Activated naive CD4-positive, alpha-beta T cell treated with anti-CD3 and anti-CD28 coated beads, Interleukin-2, amount 10 ng/mL, durations not matched to agents 7 days and 5 days (primary cell): ENCODE measurements around the gene HSPB6.
"Not testable (repeated sequence)": the region's sequence is repeated elsewhere in the genome, so short reads cannot be mapped to it uniquely, and the experiment has no call there.

ENCODE experiments used
- CTCF ChIA-PET: fragments of 350-600 bp; sonication (Branson Sonifier 250); formaldehyde crosslinking; loops from one replicate; lab custom pipeline; 2021; ENCODE audit warnings: antibody characterized with exemption; lab: Charles Lee
- DNase-seq: peaks from one replicate; pipeline ENCODE4 v3.0.0-alpha.2; 2020
- H3K27ac Mint-ChIP-seq: one replicate; pipeline ENCODE4 v1.8.0; 2021; ENCODE audit warnings: mild to moderate bottlenecking, moderate library complexity, mixed read lengths
- H3K27me3 Mint-ChIP-seq: one replicate; pipeline ENCODE4 v1.8.0; 2021; ENCODE audit warnings: mild to moderate bottlenecking, mixed read lengths
- H3K36me3 Mint-ChIP-seq: one replicate; pipeline ENCODE4 v1.8.0; 2021; ENCODE audit warnings: mixed read lengths
- H3K4me1 Mint-ChIP-seq: one replicate; pipeline ENCODE4 v1.8.0; 2021; ENCODE audit warnings: mixed read lengths
- H3K4me3 Mint-ChIP-seq: one replicate; pipeline ENCODE4 v1.8.0; 2021; ENCODE audit warnings: mild to moderate bottlenecking, moderate library complexity, mixed read lengths
- H3K9me3 Mint-ChIP-seq: one replicate; pipeline ENCODE4 v1.8.0; 2021; ENCODE audit warnings: mixed read lengths

HSPB6 gene

GRCh38 chr19:35731353-35731752, 25.5 kb downstream of the HSPB6 start:
- CTCF ChIA-PET = no interaction called here
- H3K27ac Mint-ChIP-seq = no peak overlapping the region
- H3K36me3 Mint-ChIP-seq = peaks cover 60% of the 10 kb centered on the region
- no peaks in the 10 kb centered on the region for H3K27me3 Mint-ChIP-seq
- no peak overlapping the region for H3K4me3 Mint-ChIP-seq
- DNase-seq = no peak
- H3K4me1 Mint-ChIP-seq = peaks cover 3% of the 10 kb centered on the region
- no peaks in the 10 kb centered on the region for H3K9me3 Mint-ChIP-seq

DNA sequence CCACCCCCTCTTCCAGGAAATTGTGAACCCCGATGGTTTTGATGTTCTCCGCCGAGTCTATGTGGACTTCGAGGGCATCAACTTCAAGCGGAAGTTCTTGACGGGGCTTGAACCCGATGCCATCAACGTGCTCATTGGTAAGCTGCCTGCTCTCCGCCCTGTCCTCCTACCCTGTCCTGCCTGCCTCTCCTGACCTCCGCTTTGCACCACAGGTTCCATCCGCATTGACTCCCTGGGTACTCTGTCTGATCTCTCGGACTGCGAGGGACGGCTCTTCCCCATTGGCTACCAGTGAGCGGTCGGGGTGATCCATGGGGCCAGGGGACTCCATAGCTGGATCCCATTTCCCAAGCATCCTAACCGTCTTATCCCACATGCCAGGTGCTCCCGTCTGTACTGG, 26.5 kb downstream of the HSPB6 start:
- no peaks in the 10 kb centered on the region for H3K9me3 Mint-ChIP-seq
- no peaks in the 10 kb centered on the region for H3K27me3 Mint-ChIP-seq
- peaks cover 63% of the 10 kb centered on the region for H3K36me3 Mint-ChIP-seq
- no peaks in the 10 kb centered on the region for H3K4me1 Mint-ChIP-seq
- H3K4me3 Mint-ChIP-seq = no peak overlapping the region
- no peak for DNase-seq
- CTCF ChIA-PET = no interaction called here
- peak overlapping the region; percentile 77 for H3K27ac Mint-ChIP-seq

GRCh38 chr19:35729763-35730162, 27.1 kb downstream of the HSPB6 start:
- H3K4me3 Mint-ChIP-seq = no peak overlapping the region
- H3K27me3 Mint-ChIP-seq = no peaks in the 10 kb centered on the region
- H3K4me1 Mint-ChIP-seq = no peaks in the 10 kb centered on the region
- no peak for DNase-seq
- H3K9me3 Mint-ChIP-seq = no peaks in the 10 kb centered on the region
- H3K36me3 Mint-ChIP-seq = peaks cover 65% of the 10 kb centered on the region
- no peak overlapping the region for H3K27ac Mint-ChIP-seq
- CTCF ChIA-PET = no interaction called here

GRCh38 chr19:35729021-35729420, 27.8 kb downstream of the HSPB6 start:
- Mint-ChIP-seq H3K4me1 (no peaks in the 10 kb centered on the region), H3K9me3 (no peaks in the 10 kb centered on the region), H3K27ac (no peak overlapping the region), H3K36me3 (peaks cover 62% of the 10 kb centered on the region), H3K27me3 (no peaks in the 10 kb centered on the region), H3K4me3 (no peak overlapping the region)
- no peak for DNase-seq
- CTCF ChIA-PET = no interaction called here

- no peak for DNase-seq
- H3K4me3 Mint-ChIP-seq = no peak overlapping the region
- H3K4me1 Mint-ChIP-seq = no peaks in the 10 kb centered on the region
- no peaks in the 10 kb centered on the region for H3K9me3 Mint-ChIP-seq
- peaks cover 61% of the 10 kb centered on the region for H3K36me3 Mint-ChIP-seq
- H3K27ac Mint-ChIP-seq = no peak overlapping the region
- no peaks in the 10 kb centered on the region for H3K27me3 Mint-ChIP-seq
- CTCF ChIA-PET = no interaction called here
These were observed 28.7 kb downstream of the HSPB6 start for GRCh38 chr19:35727956-35728706.

- CTCF ChIA-PET = no interaction called here
- peaks cover 67% of the 10 kb centered on the region for H3K36me3 Mint-ChIP-seq
- no peaks in the 10 kb centered on the region for H3K27me3 Mint-ChIP-seq
- H3K27ac Mint-ChIP-seq = no peak overlapping the region
- no peak overlapping the region for H3K4me3 Mint-ChIP-seq
- H3K9me3 Mint-ChIP-seq = no peaks in the 10 kb centered on the region
- no peaks in the 10 kb centered on the region for H3K4me1 Mint-ChIP-seq
- no peak for DNase-seq
These were observed 29.5 kb downstream of the HSPB6 start for GRCh38 chr19:35727053-35727955.

- no peaks in the 10 kb centered on the region for H3K9me3 Mint-ChIP-seq
- DNase-seq = no peak
- CTCF ChIA-PET = no interaction called here
- no peak overlapping the region for H3K4me3 Mint-ChIP-seq
- H3K4me1 Mint-ChIP-seq = peaks cover 7% of the 10 kb centered on the region
- H3K27me3 Mint-ChIP-seq = no peaks in the 10 kb centered on the region
- peaks cover 64% of the 10 kb centered on the region for H3K36me3 Mint-ChIP-seq
- no peak overlapping the region for H3K27ac Mint-ChIP-seq
These were observed 31.5 kb downstream of the HSPB6 start for GRCh38 chr19:35725216-35725861.

DNA sequence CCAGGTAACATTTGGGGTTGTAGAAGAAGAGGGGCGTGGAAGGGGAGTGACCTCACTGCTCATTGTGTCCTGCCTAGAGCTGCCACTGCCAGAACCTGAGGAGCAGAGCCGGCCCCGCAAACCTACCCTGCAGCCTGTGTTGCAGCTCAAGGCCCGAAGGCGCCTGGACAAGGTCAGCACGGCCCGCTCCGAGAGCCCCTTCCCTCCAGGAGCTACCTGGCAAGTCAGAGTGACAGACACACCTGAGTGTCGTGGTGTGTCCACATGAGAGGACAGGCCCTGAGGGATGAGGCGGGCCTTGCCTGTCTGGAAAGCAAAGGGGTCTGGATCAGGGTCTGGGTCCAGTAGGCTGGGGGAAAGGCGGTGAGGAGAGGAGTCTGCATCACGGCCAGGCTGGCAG, 32.3 kb downstream of the HSPB6 start:
- no peak overlapping the region for H3K27ac Mint-ChIP-seq
- H3K4me1 Mint-ChIP-seq = peaks cover 11% of the 10 kb centered on the region
- CTCF ChIA-PET = no interaction called here

DNA sequence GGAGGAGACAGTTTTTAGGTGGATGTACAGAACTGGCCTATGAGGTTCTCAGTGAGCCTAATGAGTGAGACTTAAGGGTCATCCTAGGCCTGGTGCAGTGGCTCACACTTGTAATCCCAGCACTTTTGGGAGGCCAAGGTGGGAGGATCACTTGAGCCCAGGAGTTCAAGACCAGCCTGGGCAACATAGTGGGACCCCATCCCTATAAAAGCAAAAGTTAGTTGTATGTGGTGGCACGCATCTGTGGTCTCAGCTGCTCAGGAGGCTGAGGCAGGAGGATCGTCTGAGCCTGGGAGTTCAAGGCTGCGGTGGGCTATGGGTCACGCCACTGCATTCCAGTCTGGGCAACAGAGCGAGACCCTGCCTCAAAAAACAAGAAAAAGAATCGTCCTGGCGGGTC, 32.7 kb downstream of the HSPB6 start:
- peaks cover 61% of the 10 kb centered on the region for H3K36me3 Mint-ChIP-seq
- H3K4me3 Mint-ChIP-seq, CTCF ChIA-PET: not testable (repeated sequence)

More for the DNA sequence above, 32.3 kb downstream of the HSPB6 start:
- Mint-ChIP-seq H3K36me3 (peaks cover 61% of the 10 kb centered on the region), H3K9me3 (no peaks in the 10 kb centered on the region), H3K4me3 (no peak overlapping the region), H3K27me3 (no peaks in the 10 kb centered on the region)
- DNase-seq = no peak

DNA sequence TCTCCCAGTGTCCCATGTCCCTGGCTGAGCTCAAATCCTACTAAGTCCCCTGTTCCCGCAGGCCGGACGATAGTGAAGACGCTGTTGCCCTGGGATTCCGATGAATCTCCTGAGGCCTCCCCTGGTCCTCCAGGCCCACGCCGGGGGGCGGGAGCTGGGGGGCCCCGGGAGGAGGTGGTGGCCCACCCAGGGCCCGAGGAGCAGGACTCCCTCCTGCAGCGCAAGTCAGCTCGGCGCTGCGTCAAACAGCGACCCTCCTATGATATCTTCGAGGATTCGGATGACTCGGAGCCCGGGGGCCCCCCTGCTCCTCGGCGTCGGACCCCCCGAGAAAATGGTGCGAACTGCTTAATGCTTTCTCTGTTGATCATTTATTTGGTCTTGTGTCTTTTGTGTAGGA, 33.2 kb downstream of the HSPB6 start:
- peaks cover 19% of the 10 kb centered on the region for H3K4me1 Mint-ChIP-seq
- no peaks in the 10 kb centered on the region for H3K9me3 Mint-ChIP-seq
- CTCF ChIA-PET = no interaction called here
- H3K36me3 Mint-ChIP-seq = peaks cover 58% of the 10 kb centered on the region
- no peak overlapping the region for H3K4me3 Mint-ChIP-seq
- no peak overlapping the region for H3K27ac Mint-ChIP-seq
- no peaks in the 10 kb centered on the region for H3K27me3 Mint-ChIP-seq
- no peak for DNase-seq

More for the DNA sequence above, 32.7 kb downstream of the HSPB6 start:
- H3K27me3 Mint-ChIP-seq, H3K9me3 Mint-ChIP-seq, DNase-seq, H3K27ac Mint-ChIP-seq: not testable (repeated sequence)
- peaks cover 16% of the 10 kb centered on the region for H3K4me1 Mint-ChIP-seq

- Mint-ChIP-seq H3K4me3 (no peak overlapping the region), H3K27ac (no peak overlapping the region), H3K9me3 (no peaks in the 10 kb centered on the region), H3K27me3 (no peaks in the 10 kb centered on the region), H3K36me3 (peaks cover 50% of the 10 kb centered on the region), H3K4me1 (peaks cover 19% of the 10 kb centered on the region)
- CTCF ChIA-PET = no interaction called here
- no peak for DNase-seq
These were observed 33.9 kb downstream of the HSPB6 start for GRCh38 chr19:35722897-35723296.

GRCh38 chr19:35722461-35722860, 34.4 kb downstream of the HSPB6 start:
- H3K27ac Mint-ChIP-seq = no peak overlapping the region
- H3K4me1 Mint-ChIP-seq = peaks cover 19% of the 10 kb centered on the region
- CTCF ChIA-PET = no interaction called here
- H3K27me3 Mint-ChIP-seq = no peaks in the 10 kb centered on the region
- no peaks in the 10 kb centered on the region for H3K9me3 Mint-ChIP-seq
- H3K4me3 Mint-ChIP-seq = no peak overlapping the region
- H3K36me3 Mint-ChIP-seq = peaks cover 50% of the 10 kb centered on the region
- no peak for DNase-seq

- H3K4me1 Mint-ChIP-seq = peaks cover 23% of the 10 kb centered on the region
- DNase-seq = no peak
- H3K27ac Mint-ChIP-seq = no peak overlapping the region
- H3K9me3 Mint-ChIP-seq = no peaks in the 10 kb centered on the region
- CTCF ChIA-PET = no interaction called here
- H3K27me3 Mint-ChIP-seq = no peaks in the 10 kb centered on the region
- H3K4me3 Mint-ChIP-seq = no peak overlapping the region
- H3K36me3 Mint-ChIP-seq = peaks cover 47% of the 10 kb centered on the region
These were observed 35.5 kb downstream of the HSPB6 start for GRCh38 chr19:35721374-35721773.

DNA sequence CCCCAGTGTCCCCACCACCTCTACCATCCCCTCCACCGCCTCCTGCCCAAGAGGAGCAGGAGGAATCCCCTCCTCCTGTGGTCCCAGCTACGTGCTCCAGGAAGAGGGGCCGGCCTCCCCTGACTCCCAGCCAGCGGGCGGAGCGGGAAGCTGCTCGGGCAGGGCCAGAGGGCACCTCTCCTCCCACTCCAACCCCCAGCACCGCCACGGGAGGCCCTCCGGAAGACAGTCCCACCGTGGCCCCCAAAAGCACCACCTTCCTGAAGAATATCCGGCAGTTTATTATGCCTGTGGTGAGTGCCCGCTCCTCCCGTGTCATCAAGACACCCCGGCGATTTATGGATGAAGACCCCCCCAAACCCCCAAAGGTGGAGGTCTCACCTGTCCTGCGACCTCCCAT, 36.2 kb downstream of the HSPB6 start:
- CTCF ChIA-PET = no interaction called here
- H3K27ac Mint-ChIP-seq = no peak overlapping the region

More for the DNA sequence above, 36.2 kb downstream of the HSPB6 start:
- peaks cover 40% of the 10 kb centered on the region for H3K36me3 Mint-ChIP-seq
- peaks cover 30% of the 10 kb centered on the region for H3K4me1 Mint-ChIP-seq
- H3K9me3 Mint-ChIP-seq = no peaks in the 10 kb centered on the region
- H3K4me3 Mint-ChIP-seq = no peak overlapping the region
- no peaks in the 10 kb centered on the region for H3K27me3 Mint-ChIP-seq
- DNase-seq = no peak
